Fibroblast of pulmonary artery (primary cell): ENCODE data around the gene GPALPP1.

Experiments
- DNase-seq: peaks from one replicate; pipeline ENCODE4 v3.0.0-alpha.2; 2010; ENCODE audit warnings: low read depth
- H3K4me3 ChIP-seq: replicated peaks from 2 replicates; pipeline ENCODE4 v1.5.1; 2011; ENCODE audit warnings: low read depth, mild to moderate bottlenecking, control low read depth, low read length, moderate library complexity
- CTCF ChIP-seq: IDR thresholded peaks from 2 replicates; pipeline ENCODE4 v1.5.1; 2011; ENCODE audit warnings: mild to moderate bottlenecking, control low read depth, low read length, inconsistent platforms; ENCODE audit errors: missing control alignments

Gene GPALPP1

GRCh38 chr13:44967704-44968433 is 21.5 kb upstream of the GPALPP1 start:
- DNase-seq: peak; percentile 63
- TF ChIP-seq CTCF: peak; percentile 56
- no peak overlapping the region for H3K4me3 ChIP-seq

- no peak for DNase-seq
- TF ChIP-seq CTCF: no peak
- H3K4me3 ChIP-seq: no peak overlapping the region
Observed at GRCh38 chr13:44968434-44968815, 20.9 kb upstream of the GPALPP1 start.

GRCh38 chr13:44969551-44970484 is 19.5 kb upstream of the GPALPP1 start:
- peak; percentile 81 for DNase-seq
- H3K4me3 ChIP-seq: no peak overlapping the region
- TF ChIP-seq CTCF: peak; percentile 76

GRCh38 chr13:44971656-44972595 is 17.4 kb upstream of the GPALPP1 start:
- H3K4me3 ChIP-seq: no peak overlapping the region
- DNase-seq: peak; percentile 10
- TF ChIP-seq CTCF: no peak

- H3K4me3 ChIP-seq: no peak overlapping the region
- peak; percentile 47 for TF ChIP-seq CTCF
- peak; percentile 55 for DNase-seq
Observed at GRCh38 chr13:44972956-44973581, 16.3 kb upstream of the GPALPP1 start.
